Measurements from ENCODE around the gene C19orf85.
"Not testable (repeated sequence)": the region's sequence is repeated elsewhere in the genome, so short reads cannot be mapped to it uniquely, and the experiment has no call there.

C19orf85 gene

GRCh38 chr19:55440411-55441105 is 24.0 kb downstream of the C19orf85 start:
- DNase-seq = peak; percentile 27

GRCh38 chr19:55439052-55439451 is 25.5 kb downstream of the C19orf85 start:
- no peak for DNase-seq

- DNase-seq = peak; percentile 80
Observed at GRCh38 chr19:55437410-55437809, 27.1 kb downstream of the C19orf85 start.

- peak; percentile 9 for DNase-seq
Observed at GRCh38 chr19:55436847-55437246, 27.7 kb downstream of the C19orf85 start.

GRCh38 chr19:55435020-55435419 is 29.5 kb downstream of the C19orf85 start:
- no peak for DNase-seq

- no peak for DNase-seq
Observed at GRCh38 chr19:55434356-55434919, 30.1 kb downstream of the C19orf85 start.

GRCh38 chr19:55433292-55433691 is 31.3 kb downstream of the C19orf85 start:
- no peak for DNase-seq

GRCh38 chr19:55432241-55432959 is 32.2 kb downstream of the C19orf85 start:
- no peak for DNase-seq

- DNase-seq = no peak
Observed at GRCh38 chr19:55431183-55431582, 33.4 kb downstream of the C19orf85 start.

GRCh38 chr19:55426042-55426441 is 38.5 kb downstream of the C19orf85 start:
- DNase-seq = no peak

- DNase-seq = no peak
Observed at GRCh38 chr19:55424518-55424917, 40.0 kb downstream of the C19orf85 start.

GRCh38 chr19:55423225-55424005 is 41.1 kb downstream of the C19orf85 start:
- no peak for DNase-seq

GRCh38 chr19:55421281-55421680 is 43.3 kb downstream of the C19orf85 start:
- not testable (repeated sequence) for DNase-seq

GRCh38 chr19:55419624-55420236 is 44.8 kb downstream of the C19orf85 start:
- no peak for DNase-seq

- no peak for DNase-seq
Observed at GRCh38 chr19:55419103-55419502, 45.4 kb downstream of the C19orf85 start.

- peak; percentile 52 for DNase-seq
Observed at GRCh38 chr19:55418185-55418584, 46.4 kb downstream of the C19orf85 start.

All from left hindlimb (tissue), 1 donor.